ENCODE measurements around the gene OMG. TPM values are rescaled to one million over a fixed set of nuclear protein-coding genes. Genes with fewer than 3 reads are reported as not detected.

Gene OMG
- total and polyA plus RNA-seq, 2 experiments from 2014 or later = 0.94 TPM; not detected in 1

GRCh38 chr17:31260151-31260550 is 36.9 kb downstream of the OMG start:
- DNase-seq (ENCODE audit: low read depth in 1 of 2, low spot score in 1 of 2) = no peak
- no peaks in the 10 kb centered on the region for H3K27me3 ChIP-seq
- no peak overlapping the region for H3K27ac ChIP-seq
- no peak overlapping the region for H3K4me3 ChIP-seq
- no peaks in the 10 kb centered on the region for H3K4me1 ChIP-seq (ENCODE audit: low read depth)
- peaks cover 24% of the 10 kb centered on the region for H3K36me3 ChIP-seq
- no peaks in the 10 kb centered on the region for H3K9me3 ChIP-seq (ENCODE audit: low read depth)
- TF ChIP-seq CTCF (IDR thresholded peaks at IDR 0.05; ENCODE audit: low read depth, low read length) = no peak

- Histone ChIP-seq H3K27ac (no peak overlapping the region), H3K9me3 (ENCODE audit: low read depth) (no peaks in the 10 kb centered on the region), H3K4me3 (no peak overlapping the region), H3K4me1 (ENCODE audit: low read depth) (no peaks in the 10 kb centered on the region), H3K36me3 (peaks cover 22% of the 10 kb centered on the region), H3K27me3 (no peaks in the 10 kb centered on the region)
- TF ChIP-seq CTCF (IDR thresholded peaks at IDR 0.05; ENCODE audit: low read depth, low read length) = no peak
- no peak for DNase-seq (ENCODE audit: low read depth in 1 of 2, low spot score in 1 of 2)
Observed at GRCh38 chr17:31256936-31257335, 40.1 kb downstream of the OMG start.

GRCh38 chr17:31254654-31255053 is 42.4 kb downstream of the OMG start:
- Histone ChIP-seq H3K27me3 (no peaks in the 10 kb centered on the region), H3K27ac (no peak overlapping the region), H3K4me1 (ENCODE audit: low read depth) (no peaks in the 10 kb centered on the region), H3K9me3 (ENCODE audit: low read depth) (no peaks in the 10 kb centered on the region), H3K4me3 (no peak overlapping the region), H3K36me3 (peaks cover 9% of the 10 kb centered on the region)
- TF ChIP-seq CTCF (IDR thresholded peaks at IDR 0.05; ENCODE audit: low read depth, low read length) = no peak
- DNase-seq (ENCODE audit: low read depth in 1 of 2, low spot score in 1 of 2) = no peak

- Histone ChIP-seq H3K4me1 (ENCODE audit: low read depth) (no peaks in the 10 kb centered on the region), H3K36me3 (peaks cover 9% of the 10 kb centered on the region), H3K27me3 (no peaks in the 10 kb centered on the region), H3K27ac (no peak overlapping the region), H3K9me3 (ENCODE audit: low read depth) (no peaks in the 10 kb centered on the region), H3K4me3 (no peak overlapping the region)
- TF ChIP-seq CTCF (IDR thresholded peaks at IDR 0.05; ENCODE audit: low read depth, low read length) = no peak
- DNase-seq (ENCODE audit: low read depth in 1 of 2, low spot score in 1 of 2) = no peak
Observed at GRCh38 chr17:31252741-31253140, 44.3 kb downstream of the OMG start.

- Histone ChIP-seq H3K9me3 (ENCODE audit: low read depth) (no peaks in the 10 kb centered on the region), H3K4me3 (no peak overlapping the region), H3K4me1 (ENCODE audit: low read depth) (no peaks in the 10 kb centered on the region), H3K36me3 (peaks cover 8% of the 10 kb centered on the region), H3K27ac (no peak overlapping the region), H3K27me3 (no peaks in the 10 kb centered on the region)
- no peak for DNase-seq (ENCODE audit: low read depth in 1 of 2, low spot score in 1 of 2)
- no peak for TF ChIP-seq CTCF (IDR thresholded peaks at IDR 0.05; ENCODE audit: low read depth, low read length)
Observed at GRCh38 chr17:31251970-31252328, 45.1 kb downstream of the OMG start.

All from cardiac muscle cell (in vitro differentiated cells and primary cell).